SK-N-SH treated with all-trans-retinoic acid at 6 μM for 48 hours (cell line): Measurements from ENCODE around the gene BLVRB.

Experiments
- ATAC-seq: fragments of 200-7000 bp; cut with Tn5 transposase; 3 replicates; pipeline ENCODE4 v1.9.1; 2020; ENCODE audit warnings: mild to moderate bottlenecking, moderate library complexity
- ARNTL ChIP-seq: fragments of 450-650 bp; formaldehyde crosslinking; IDR thresholded peaks from 2 replicates; pipeline ENCODE4 v1.5.0; 2020; ENCODE audit warnings: low read depth, mild to moderate bottlenecking, moderate library complexity, borderline replicate concordance
- BACH2 ChIP-seq: fragments of 250-450 bp; sonication (Bioruptor Pico); IDR thresholded peaks from 2 replicates; pipeline ENCODE4 v1.9.0; 2021; ENCODE audit warnings: mild to moderate bottlenecking, borderline replicate concordance
- CREB5 ChIP-seq: fragments of 250-450 bp; sonication (Bioruptor Pico); IDR thresholded peaks from 2 replicates; pipeline ENCODE4 v1.5.1; 2020; ENCODE audit warnings: low read depth, mild to moderate bottlenecking, moderate library complexity
- CSDC2 ChIP-seq: fragments of 250-450 bp; sonication (Bioruptor Pico); IDR thresholded peaks from 2 replicates; pipeline ENCODE4 v1.5.0; 2020; ENCODE audit warnings: mild to moderate bottlenecking, moderate library complexity
- CSRNP3 ChIP-seq: fragments of 250-450 bp; sonication (Bioruptor Pico); IDR thresholded peaks from 2 replicates; pipeline ENCODE4 v1.5.1; 2021; ENCODE audit warnings: mild to moderate bottlenecking, moderate library complexity
- GLIS3 ChIP-seq: fragments of 250-450 bp; sonication (Bioruptor Pico); IDR thresholded peaks from 2 replicates; pipeline ENCODE4 v1.5.0; 2020; ENCODE audit warnings: mild to moderate bottlenecking, moderate library complexity
- ISL1 ChIP-seq: fragments of 250-450 bp; sonication (Bioruptor Pico); IDR thresholded peaks from 2 replicates; pipeline ENCODE4 v2.1.2; 2022; ENCODE audit warnings: mild to moderate bottlenecking, moderate library complexity
- OSR1 ChIP-seq: fragments of 250-450 bp; sonication (Bioruptor Pico); IDR thresholded peaks from 2 replicates; pipeline ENCODE4 v1.8.0; 2022; ENCODE audit warnings: moderate library complexity, mild to moderate bottlenecking, inconsistent platforms
- PATZ1 ChIP-seq: fragments of 250-450 bp; sonication (Bioruptor Pico); IDR thresholded peaks from 2 replicates; pipeline ENCODE4 v1.8.0; 2020; ENCODE audit warnings: mild to moderate bottlenecking, moderate library complexity, borderline replicate concordance
- POU6F1 ChIP-seq: fragments of 250-450 bp; sonication (Bioruptor Pico); IDR thresholded peaks from 2 replicates; pipeline ENCODE4 v1.8.0; 2021; ENCODE audit warnings: low read depth, mild to moderate bottlenecking, moderate library complexity, borderline replicate concordance
- PPARA ChIP-seq: fragments of 250-450 bp; sonication (Bioruptor Pico); IDR thresholded peaks from 2 replicates; pipeline ENCODE4 v1.5.0; 2020; ENCODE audit warnings: mild to moderate bottlenecking, borderline replicate concordance
- RARB ChIP-seq: fragments of 250-450 bp; sonication (Bioruptor Pico); IDR thresholded peaks from 2 replicates; pipeline ENCODE4 v1.8.0; 2021; ENCODE audit warnings: mild to moderate bottlenecking, moderate library complexity
- SNAI2 ChIP-seq: fragments of 250-450 bp; sonication (Bioruptor Pico); IDR thresholded peaks from 2 replicates; pipeline ENCODE4 v1.5.0; 2020; ENCODE audit warnings: mild to moderate bottlenecking, moderate library complexity
- TCF4 ChIP-seq: fragments of 250-450 bp; sonication (Bioruptor Pico); IDR thresholded peaks from 2 replicates; pipeline ENCODE4 v1.8.0; 2021; ENCODE audit warnings: mild to moderate bottlenecking, moderate library complexity, borderline replicate concordance
- TOX ChIP-seq: fragments of 250-450 bp; sonication (Bioruptor Pico); IDR thresholded peaks from 2 replicates; pipeline ENCODE4 v1.8.0; 2021; ENCODE audit warnings: mild to moderate bottlenecking, moderate library complexity, borderline replicate concordance
- TSHZ2 ChIP-seq: fragments of 250-450 bp; sonication (Bioruptor Pico); IDR thresholded peaks from 2 replicates; pipeline ENCODE4 v1.5.0; 2020; ENCODE audit warnings: mild to moderate bottlenecking, moderate library complexity
- ZC3H10 ChIP-seq: fragments of 250-450 bp; sonication (Bioruptor Pico); IDR thresholded peaks from 2 replicates; pipeline ENCODE4 v1.5.1; 2021; ENCODE audit warnings: mild to moderate bottlenecking, moderate library complexity
- ZFP30 ChIP-seq: fragments of 450-650 bp; formaldehyde crosslinking; IDR thresholded peaks from 2 replicates; pipeline ENCODE4 v1.5.0; 2022; ENCODE audit warnings: mild to moderate bottlenecking, moderate library complexity
- ZNF565 ChIP-seq: fragments of 450-650 bp; formaldehyde crosslinking; conservative IDR thresholded peaks from 2 replicates; pipeline ENCODE4 v1.5.0; 2020; ENCODE audit warnings: low read depth, mild to moderate bottlenecking, moderate library complexity
- ZNF8 ChIP-seq: fragments of 450-650 bp; formaldehyde crosslinking; IDR thresholded peaks from 2 replicates; pipeline ENCODE4 v1.5.0; 2020; ENCODE audit warnings: mild to moderate bottlenecking, moderate library complexity

The BLVRB gene

GRCh38 chr19:40466985-40467734 lies 1.6 kb upstream of the BLVRB start, which contains the start of gene SPTBN4:
Gene SPTBN4, plus strand, starts transcription at chr19:40467001. Its CDS starts 5,621 bp downstream, at chr19:40472622.
- no peak for ATAC-seq
- TF ChIP-seq PATZ1 (CRISPR knock-in tag) = no peak
- no peak for TF ChIP-seq OSR1 (CRISPR knock-in tag)
- TF ChIP-seq POU6F1 (CRISPR knock-in tag) = no peak
- no peak for TF ChIP-seq ISL1 (CRISPR knock-in tag)
- no peak for TF ChIP-seq ZFP30 (CRISPR knock-in tag)
- TF ChIP-seq ARNTL = no peak
- TF ChIP-seq CREB5 (CRISPR knock-in tag) = no peak
- TF ChIP-seq TSHZ2 (CRISPR knock-in tag) = no peak
- no peak for TF ChIP-seq ZNF565 (CRISPR knock-in tag)
- TF ChIP-seq, all 23 proteins: peak for 0

- ATAC-seq = 0 out of 3 replicates have a peak, but pooled peaks have one; percentile 2
- TF ChIP-seq ARNTL (no peak), ZC3H10 (CRISPR knock-in tag) (no peak), ZNF8 (CRISPR knock-in tag) (no peak), POU6F1 (CRISPR knock-in tag) (no peak), GLIS3 (CRISPR knock-in tag) (no peak), ZFP30 (CRISPR knock-in tag) (no peak), CSRNP3 (CRISPR knock-in tag) (no peak), OSR1 (CRISPR knock-in tag) (no peak), TOX (CRISPR knock-in tag) (no peak), CSDC2 (CRISPR knock-in tag) (no peak), SNAI2 (CRISPR knock-in tag) (no peak), TCF4 (CRISPR knock-in tag) (no peak), BACH2 (CRISPR knock-in tag) (no peak), PPARA (CRISPR knock-in tag) (no peak), RARB (CRISPR knock-in tag) (no peak), ZNF565 (CRISPR knock-in tag) (no peak), ISL1 (CRISPR knock-in tag) (no peak), CREB5 (CRISPR knock-in tag) (no peak), PATZ1 (CRISPR knock-in tag) (no peak)
Measured at GRCh38 chr19:40466219-40466984, 857 bp upstream of the BLVRB start.
